ENCODE results near the gene CACTIN.

GRCh38 chr19:3645067-3645396 lies 18.4 kb upstream of the CACTIN start:
- TF ChIP-seq CTCF (IDR thresholded peaks at IDR 0.05; ENCODE audit: low read length), result no peak
- no peak for TF ChIP-seq EZH2 (optimal IDR thresholded peaks at IDR 0.05; ENCODE audit: low read depth, low read length)
- no peak for TF ChIP-seq EZH2phosphoT487 (IDR thresholded peaks at IDR 0.05; ENCODE audit: low read length)
